H1 (cell line): ENCODE data around the gene CCNK.

Source experiments
- EZH2 ChIP-seq: fragments of 200-600 bp; sonication (generic); IDR thresholded peaks from 2 replicates; pipeline ENCODE4 v1.7.1; 2012; ENCODE audit warnings: low read depth, mild to moderate bottlenecking, moderate library complexity, low read length, inconsistent platforms; ENCODE audit not compliant: severe bottlenecking
- SAP30 ChIP-seq: fragments of 300-600 bp; sonication (generic); IDR thresholded peaks from 2 replicates; pipeline ENCODE4 v1.7.1; 2012; ENCODE audit warnings: low read length, moderate library complexity, mild to moderate bottlenecking, inconsistent platforms; ENCODE audit not compliant: insufficient read depth, insufficient replicate concordance
- SP4 ChIP-seq: IDR thresholded peaks from 2 replicates; pipeline ENCODE4 v1.6.1; 2012; ENCODE audit warnings: low read length, inconsistent platforms

DNA sequence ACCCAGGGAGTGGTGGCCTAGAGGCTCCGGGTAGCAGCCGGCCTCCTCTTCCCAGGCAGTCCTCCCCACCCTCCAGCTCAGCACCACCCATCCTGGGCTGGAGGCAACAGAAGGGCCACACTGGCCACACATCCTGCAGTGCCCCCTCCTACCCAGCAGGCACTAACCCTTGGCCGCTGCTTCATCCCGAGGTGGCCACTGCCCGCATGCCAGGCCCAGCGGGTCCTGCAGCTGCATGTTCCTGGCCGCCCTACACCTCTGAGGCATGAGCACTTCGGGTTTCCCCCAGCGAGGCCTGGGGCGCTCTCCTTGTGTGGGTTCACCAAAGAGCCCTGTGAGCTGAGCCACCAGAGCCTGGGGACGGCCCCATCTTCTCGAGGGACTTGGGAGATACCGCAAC lies 61.4 kb downstream of the CCNK start:
- TF ChIP-seq EZH2 = no peak
- TF ChIP-seq SAP30 = no peak
- no peak for TF ChIP-seq SP4
